ENCODE results near the gene CACNA1F.

DNA sequence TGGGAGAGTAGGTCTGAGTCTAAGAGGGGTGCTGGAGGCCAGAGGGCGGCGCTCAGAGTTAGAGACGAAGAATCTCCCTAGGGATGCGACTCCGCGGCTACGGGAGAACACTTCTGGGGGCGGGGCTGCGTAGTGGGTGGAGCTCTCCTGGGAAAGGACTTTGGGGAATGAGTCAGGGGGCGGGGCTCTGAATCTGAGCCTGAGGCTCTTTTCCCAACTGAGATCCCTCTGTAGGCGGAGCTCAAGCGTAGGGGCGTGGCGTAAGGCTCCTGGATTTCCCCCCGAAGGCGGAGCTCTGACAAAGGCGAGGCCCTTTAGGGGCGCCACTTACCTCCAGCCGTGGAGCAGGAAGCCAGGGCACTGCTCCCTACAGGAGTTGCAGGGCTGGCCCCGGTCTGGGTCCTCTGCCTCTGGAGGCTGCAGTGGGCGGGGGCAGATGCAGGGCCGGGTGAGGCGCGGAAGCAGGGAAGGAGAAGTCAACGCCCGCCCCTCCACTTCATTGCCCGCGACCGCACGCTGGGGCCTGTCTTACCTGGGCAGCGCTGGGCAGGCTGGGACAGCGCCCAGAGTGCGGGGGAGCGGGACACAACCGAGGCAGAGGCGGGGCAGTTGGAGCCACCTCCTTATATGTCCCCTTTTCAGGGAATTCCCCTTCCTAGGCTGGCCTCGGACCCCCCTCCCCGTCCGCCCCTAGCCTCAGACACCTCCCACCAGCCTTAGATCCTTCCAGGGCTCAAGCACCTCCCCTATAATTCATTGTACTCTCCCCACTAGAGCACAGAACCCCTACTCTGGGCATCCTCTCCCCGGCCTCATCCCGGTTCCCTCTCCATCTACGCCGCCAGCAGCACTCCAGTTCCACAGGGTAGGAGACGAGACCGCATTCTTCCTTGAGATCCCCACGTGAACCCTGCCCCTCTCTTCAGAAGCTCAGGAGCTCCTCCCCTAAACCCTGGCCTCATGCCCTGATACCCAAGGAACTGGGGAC, 48.6 kb downstream of the CACNA1F start:
- TF ChIP-seq, protein P1, sequence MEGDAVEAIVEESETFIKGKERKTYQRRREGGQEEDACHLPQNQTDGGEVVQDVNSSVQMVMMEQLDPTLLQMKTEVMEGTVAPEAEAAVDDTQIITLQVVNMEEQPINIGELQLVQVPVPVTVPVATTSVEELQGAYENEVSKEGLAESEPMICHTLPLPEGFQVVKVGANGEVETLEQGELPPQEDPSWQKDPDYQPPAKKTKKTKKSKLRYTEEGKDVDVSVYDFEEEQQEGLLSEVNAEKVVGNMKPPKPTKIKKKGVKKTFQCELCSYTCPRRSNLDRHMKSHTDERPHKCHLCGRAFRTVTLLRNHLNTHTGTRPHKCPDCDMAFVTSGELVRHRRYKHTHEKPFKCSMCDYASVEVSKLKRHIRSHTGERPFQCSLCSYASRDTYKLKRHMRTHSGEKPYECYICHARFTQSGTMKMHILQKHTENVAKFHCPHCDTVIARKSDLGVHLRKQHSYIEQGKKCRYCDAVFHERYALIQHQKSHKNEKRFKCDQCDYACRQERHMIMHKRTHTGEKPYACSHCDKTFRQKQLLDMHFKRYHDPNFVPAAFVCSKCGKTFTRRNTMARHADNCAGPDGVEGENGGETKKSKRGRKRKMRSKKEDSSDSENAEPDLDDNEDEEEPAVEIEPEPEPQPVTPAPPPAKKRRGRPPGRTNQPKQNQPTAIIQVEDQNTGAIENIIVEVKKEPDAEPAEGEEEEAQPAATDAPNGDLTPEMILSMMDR (IDR thresholded peaks at IDR 0.05; ENCODE audit: insufficient read depth, low read length, poor library complexity, severe bottlenecking): no peak
- TF ChIP-seq EZH2phosphoT487 (conservative IDR thresholded peaks at IDR 0.05; ENCODE audit: low read length): no peak

Measured in SU-DHL-6 (cell line).